HG03103 (cell line): ENCODE data around the gene INPP5D.
"Not testable (repeated sequence)": the region's sequence is repeated elsewhere in the genome, so short reads cannot be mapped to it uniquely, and the experiment has no call there.

Experiments
- ATAC-seq: cut with Tn5 transposase; IDR thresholded peaks from one replicate; pipeline ENCODE4 v1.9.1; 2021; ENCODE audit warnings: low read depth; ENCODE audit not compliant: unreplicated experiment

Gene INPP5D

GRCh38 chr2:233051241-233052149 lies 8.6 kb upstream of the INPP5D start:
- no peak for ATAC-seq

GRCh38 chr2:233052517-233052916 lies 7.6 kb upstream of the INPP5D start:
- ATAC-seq = not testable (repeated sequence)

DNA sequence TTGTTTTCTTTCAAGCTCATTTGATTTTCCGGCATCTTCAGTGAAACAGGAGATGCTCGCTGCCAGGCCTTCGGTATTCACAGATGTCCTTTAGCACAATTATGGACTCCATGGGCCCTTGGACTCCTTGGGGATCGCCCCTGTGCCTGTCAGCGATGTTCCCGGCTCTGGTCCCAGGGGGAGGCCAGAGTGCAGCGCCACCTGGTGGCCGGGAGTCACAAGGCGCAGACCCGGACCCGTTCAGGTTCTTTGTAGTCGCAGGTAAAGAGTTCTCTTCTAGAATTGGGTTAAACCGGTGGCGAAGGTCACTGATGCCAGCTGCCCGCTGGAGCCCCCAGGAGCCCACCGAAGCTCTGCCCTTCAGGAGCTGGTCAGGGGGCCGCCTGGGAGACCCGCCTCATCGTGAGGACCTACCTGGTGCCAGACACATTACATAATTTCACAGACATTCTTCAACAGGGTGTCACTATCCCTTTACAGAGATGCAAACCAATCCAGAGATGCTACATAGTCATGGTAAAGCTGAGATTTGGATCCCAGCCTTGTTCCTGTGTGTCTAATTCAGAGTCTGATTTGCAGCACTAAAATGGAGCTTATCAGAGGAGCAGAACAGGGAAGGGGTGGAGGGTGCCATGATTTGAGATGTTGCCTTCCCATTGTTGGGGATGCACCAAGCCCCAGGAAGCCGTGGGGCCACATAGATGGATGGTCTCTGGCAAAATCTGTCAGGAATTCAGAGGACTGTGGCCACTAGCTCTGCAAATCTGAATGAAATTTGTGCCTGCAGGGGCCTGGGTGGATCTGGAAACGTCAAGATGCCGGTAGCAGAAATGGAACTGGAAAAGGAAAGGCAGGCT lies 6.0 kb upstream of the INPP5D start:
- no peak for ATAC-seq

DNA sequence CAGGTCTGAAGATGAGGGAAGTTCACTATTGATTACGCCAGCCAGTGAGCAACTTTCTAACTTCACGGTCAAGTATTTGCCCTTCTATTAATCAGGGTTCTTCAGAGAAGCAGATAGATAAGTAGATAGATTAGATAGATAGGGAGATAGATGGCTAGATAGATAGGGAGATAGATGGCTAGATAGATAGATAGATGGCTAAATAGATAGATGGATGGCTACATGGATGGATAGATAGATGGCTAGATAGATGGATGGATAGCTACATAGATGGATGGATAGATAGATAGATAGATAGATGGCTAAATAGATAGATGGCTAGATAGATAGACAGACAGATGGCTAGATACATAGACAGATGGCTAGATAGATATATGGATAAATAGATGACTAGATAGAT lies 4.8 kb upstream of the INPP5D start:
- no peak for ATAC-seq

DNA sequence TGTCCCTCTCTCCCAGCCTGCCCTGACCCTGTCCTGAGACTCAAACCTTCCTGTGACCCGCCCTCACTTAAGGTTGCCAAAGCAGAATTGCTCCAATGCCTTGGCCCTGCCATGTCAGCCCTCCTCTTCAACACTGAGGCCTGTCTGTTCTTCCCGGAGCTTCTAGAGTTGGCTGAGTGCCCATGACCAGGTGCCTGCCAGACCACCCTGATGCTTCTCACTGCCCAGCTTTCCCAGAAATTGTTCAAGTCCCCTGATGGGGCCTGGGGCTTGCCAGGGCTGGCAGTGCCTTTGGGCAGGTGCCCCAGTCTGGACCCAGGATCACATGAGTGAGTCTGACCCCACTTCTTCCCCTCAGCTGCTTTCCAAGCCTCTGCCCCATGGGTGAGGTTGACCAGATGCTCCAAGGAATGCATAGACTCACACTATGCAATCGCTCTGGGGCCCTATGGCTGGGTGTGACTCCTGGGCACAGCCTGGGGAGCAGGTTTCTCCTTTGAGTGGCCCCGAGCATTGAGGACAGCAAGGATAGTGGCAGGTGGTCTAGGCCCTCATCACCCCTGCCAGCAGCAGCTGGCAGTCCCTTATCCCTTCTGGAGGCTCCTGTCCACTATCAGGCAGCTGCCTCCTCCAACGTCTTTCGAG lies 3.1 kb upstream of the INPP5D start:
- ATAC-seq = no peak

DNA sequence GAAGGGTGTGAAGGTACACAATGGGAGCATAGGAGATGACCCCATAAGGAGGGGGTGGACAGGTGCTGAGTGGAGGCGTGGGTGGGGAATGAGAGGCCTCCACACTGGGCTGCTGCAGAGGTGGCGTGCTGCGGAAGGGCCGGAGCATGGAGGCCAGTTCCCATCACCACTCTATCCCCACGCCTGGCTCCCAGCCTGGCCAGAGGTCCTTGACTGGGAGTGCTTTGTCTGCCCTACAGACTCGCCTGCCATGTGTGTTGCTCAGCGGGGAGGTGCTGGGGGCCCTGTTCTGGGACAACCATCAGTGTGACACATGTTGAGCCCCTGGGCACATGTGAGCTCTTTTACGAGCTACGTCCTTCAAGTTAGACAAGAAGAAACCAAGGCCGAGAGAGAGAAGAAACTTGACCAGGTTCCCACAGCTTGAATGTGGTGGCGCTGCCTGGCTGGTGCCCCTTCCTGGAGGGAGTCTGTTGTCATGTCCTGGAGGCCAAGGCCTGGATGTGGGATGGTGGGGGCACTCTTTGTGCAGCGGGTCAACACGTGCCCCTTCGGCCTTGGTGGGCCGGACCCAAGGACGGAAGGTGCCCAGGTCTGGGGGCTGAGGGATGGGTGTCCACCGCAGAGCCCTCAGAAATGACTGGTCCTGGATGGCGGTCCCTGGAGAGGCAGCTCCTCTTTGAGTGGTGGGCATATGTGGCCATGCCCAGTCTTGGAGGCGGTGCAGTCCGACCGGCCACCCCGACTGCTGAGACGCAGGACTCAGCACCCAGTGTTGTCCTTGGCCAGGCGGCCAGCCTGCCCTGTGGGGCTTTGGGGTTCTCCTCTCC lies 1.2 kb upstream of the INPP5D start:
- no peak for ATAC-seq

- ATAC-seq = no peak
Observed at GRCh38 chr2:233059547-233059796, 670 bp upstream of the INPP5D start.

GRCh38 chr2:233060501-233060979 lies 398 bp downstream of the INPP5D start:
- no peak for ATAC-seq

DNA sequence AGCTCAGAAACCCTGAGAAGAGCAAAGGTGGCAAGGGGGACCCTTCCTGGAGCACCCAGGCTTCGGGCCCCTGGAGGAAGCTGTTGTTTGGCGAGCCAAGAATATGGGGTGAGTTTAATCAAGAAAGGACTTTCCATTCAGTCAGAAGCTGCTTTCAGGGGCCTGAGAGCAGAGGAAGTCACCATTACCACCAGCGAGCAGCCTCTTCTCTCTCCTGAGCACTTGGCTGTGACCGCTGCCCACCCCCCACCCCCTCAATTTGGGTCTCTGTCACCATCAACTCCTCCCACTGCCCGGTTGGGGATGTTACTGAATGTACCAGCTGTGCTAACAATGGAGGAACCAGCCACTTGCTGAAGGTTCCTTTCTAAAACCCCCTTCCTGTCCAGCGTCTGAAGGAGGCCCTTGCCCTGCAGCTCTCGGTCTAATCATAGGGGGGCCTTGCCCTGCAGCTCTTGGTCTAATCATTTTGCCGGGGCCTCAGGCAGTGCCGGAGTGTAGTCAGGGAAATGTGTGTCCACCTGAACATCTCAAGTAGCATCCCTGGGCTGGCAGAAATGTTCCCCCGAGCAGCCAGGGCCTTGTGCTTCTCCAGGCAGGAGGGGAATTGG lies 943 bp downstream of the INPP5D start:
- ATAC-seq = no peak

DNA sequence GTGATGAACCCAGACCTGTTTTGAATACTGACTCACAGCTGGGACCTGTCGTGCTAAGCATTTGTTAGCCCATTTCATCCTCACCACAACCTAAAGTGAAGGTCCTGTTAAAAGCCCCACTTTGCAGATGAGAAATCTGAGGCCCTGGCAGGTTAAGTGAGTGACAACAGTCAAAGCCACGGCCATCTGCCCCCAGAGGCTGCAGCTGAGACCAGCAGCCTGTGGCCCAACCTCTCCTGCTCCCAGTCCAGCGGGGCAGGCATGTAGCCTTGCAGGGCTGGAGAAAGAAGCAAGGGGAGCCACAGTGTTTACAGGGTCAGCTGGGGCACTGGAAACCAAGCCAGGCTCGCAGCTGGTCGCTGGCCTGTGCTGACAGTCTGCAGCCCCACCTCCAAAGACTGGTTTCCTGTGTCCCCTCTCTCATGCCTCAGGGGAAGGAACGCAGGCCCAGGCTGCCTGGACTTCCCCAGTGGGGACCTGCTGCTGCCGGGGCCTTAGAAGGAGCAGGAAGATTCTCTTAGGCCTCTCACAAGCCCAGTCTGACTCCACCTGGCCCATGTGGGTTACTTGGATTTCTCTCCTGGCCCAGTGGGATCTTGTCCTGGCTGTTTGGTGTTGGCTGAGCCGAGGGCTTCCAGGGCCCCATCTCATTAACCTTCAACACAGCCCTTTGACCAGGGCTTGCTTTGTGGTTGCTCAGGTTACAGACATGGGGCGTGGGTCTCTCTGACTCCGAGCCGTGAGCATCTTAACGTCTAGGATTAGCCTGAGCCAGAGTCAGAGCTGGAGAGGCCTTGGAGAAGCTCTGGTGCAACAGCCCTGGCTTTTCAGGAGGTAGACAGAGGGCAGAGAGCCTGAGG lies 1.7 kb downstream of the INPP5D start:
- no peak for ATAC-seq

GRCh38 chr2:233062451-233062850 lies 2.3 kb downstream of the INPP5D start:
- no peak for ATAC-seq

DNA sequence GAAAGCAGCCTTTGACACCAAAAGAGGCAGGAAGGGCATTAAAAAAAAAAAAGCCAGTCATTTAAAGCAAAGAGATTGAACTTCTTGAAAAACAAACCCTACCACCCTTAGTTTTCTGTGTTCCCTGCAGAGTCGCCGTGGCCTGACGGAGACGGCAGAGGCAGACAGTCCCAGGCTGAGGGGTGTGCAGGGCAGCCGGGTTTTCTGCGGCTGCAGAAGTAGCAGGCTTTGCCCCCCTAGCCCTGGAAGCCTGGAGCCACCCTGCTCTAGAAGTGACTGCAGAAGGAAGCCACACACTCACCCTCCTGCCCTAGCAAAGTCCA lies 2.8 kb downstream of the INPP5D start:
- no peak for ATAC-seq

DNA sequence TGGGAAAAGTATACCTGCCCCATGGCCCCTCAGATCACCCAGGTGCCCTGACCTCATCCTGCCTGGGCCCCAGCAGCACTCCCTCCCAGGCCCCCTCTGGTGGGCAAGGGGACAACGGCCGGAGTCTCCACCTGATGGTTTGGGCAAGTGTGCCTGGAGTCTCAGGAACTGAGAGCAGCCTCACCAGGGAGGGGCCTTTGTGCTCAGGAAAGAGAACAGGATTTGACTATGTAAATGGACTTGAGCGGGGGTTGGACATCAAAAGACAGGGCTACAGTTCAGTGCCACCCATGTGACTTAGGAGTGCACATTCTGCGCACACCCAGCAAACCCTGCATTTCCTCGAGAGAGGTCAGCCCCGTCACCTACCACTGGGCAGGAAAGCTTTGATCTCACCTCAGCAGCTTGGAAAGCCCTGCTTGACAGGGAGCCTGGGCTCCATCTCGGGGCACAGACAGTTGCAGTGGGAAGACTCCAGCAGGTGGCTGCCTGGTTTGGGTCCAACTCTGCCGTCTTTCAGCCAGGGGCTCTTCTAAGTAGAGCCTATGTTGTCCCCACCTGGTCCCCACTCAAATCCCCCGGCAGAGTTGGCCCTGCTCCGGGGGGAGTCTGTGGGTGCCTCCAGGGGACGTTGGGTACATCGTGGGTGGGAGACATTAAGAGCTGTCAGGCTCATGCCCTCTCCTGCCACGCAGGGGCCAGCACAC lies 3.3 kb downstream of the INPP5D start:
- peak; percentile 37 for ATAC-seq

DNA sequence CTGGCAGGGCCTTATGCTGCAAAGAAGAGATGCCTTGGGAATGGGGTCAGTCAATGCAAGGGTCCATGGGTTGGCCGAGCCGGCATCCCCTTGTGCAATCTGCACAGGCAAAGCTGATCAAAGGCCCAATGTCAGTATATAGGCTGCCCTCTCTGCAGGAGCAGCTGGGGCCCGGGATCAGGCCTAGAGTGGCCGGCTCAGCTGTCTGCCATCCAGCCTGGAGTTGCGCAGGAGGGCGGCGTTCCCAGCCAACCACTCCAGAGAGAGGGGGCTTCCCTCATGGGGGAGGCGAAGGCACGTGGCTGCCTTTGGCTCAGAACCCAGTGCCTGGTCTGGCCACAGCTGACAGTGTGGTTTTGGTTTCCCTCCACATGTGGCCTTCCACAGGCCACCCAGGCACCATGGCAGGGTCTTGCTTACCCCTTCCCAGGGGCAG lies 3.9 kb downstream of the INPP5D start:
- no peak for ATAC-seq

DNA sequence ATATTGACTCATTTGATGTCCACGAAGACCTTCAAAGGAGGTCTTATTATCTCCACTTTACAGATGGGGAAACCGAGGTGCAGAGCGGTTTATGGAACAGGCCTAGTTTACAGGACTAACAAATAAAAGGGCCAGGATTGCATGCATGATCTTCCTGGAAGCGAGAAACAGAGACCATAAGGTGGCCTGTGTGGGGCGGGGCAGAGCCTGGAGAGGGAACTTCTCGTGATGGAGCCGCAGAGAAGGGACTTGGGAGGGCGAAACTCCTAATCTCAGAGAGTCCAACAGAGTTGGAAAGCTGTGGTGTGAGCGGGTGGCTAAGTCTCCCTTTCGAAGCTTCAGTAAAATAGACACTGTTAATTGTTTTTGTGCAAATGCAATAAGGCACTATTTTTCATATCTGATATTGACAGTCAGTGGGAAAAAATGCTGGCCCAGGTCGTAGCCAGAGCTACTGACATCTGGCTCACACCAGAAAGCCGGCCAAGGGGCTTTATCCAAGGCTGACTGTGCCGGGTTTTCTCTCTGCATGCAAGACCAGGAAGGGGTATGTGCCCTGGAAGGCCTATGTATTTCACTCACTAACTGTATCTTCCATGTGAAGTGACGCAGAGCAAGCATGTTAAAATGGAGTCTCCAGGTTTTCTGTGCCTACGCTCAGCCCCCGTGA lies 4.5 kb downstream of the INPP5D start:
- ATAC-seq = no peak

DNA sequence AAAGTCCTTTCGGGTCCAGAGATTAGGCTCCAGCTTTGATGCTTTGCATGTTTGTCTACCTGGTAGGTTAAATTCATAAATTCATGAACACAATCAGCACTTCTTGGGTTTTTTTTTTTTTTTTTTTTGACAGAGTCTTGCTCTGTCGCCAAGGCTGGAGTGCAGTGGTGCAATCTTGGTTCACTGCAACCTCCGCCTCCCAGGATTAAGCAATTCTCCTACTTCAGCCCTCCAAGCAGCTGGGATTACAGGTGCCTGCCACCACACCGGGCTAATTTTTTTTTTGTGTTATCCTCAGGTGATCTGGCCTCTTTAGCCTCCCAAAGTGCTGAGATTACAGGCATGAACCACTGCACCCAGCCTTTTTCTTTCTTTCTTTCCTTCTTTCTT lies 5.1 kb downstream of the INPP5D start:
- not testable (repeated sequence) for ATAC-seq

DNA sequence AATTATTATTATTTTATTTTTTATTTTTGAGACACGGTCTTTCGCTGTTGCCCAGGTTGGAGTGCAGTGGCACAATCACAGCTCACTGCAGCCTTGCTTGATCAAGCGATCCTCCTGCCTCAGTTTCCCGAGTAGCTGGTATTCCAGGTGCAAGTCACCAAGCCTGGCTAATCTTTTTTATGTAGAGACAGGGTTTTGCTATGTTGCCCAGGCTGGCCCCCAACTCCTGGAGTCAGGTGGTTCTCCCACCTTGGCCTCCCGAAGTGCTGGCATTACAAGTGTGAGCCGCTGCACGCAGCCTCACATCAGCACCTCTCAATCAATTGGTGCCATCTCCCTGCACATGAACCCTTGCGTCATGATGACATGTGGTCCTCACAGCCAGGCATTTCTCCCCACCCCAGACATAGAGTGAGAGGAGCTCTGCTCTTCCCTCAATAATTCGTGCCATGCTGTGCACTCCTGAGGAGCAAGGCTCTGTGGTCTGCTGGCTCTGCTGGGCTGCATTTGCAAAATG lies 5.9 kb downstream of the INPP5D start:
- ATAC-seq = no peak
